NCI-H146 (cell line): Measurements from ENCODE around the gene LMNA.
"Not testable (repeated sequence)": the region's sequence is repeated elsewhere in the genome, so short reads cannot be mapped to it uniquely, and the experiment has no call there.

ENCODE experiments used
- DNase-seq: peaks from one replicate; lab custom pipeline; 2025; lab: John Stamatoyannopoulos, UW

The LMNA gene

GRCh38 chr1:156104861-156105832 lies 9.4 kb upstream of the LMNA start:
- DNase-seq = no peak

GRCh38 chr1:156106624-156107488 lies 7.7 kb upstream of the LMNA start:
- DNase-seq = no peak

- no peak for DNase-seq
Measured at GRCh38 chr1:156108057-156108456, 6.5 kb upstream of the LMNA start.

GRCh38 chr1:156108664-156109241 lies 5.8 kb upstream of the LMNA start:
- no peak for DNase-seq

- DNase-seq = no peak
Measured at GRCh38 chr1:156110252-156110651, 4.3 kb upstream of the LMNA start.

GRCh38 chr1:156111355-156111962 lies 3.1 kb upstream of the LMNA start:
- no peak for DNase-seq

- no peak for DNase-seq
Measured at GRCh38 chr1:156112276-156113137, 2.0 kb upstream of the LMNA start.

- DNase-seq = no peak
Measured at GRCh38 chr1:156113282-156113950, 1.1 kb upstream of the LMNA start.

- DNase-seq = peak; percentile 50
Measured at GRCh38 chr1:156114919-156115513, 505 bp downstream of the LMNA start.

- no peak for DNase-seq
Measured at GRCh38 chr1:156115514-156116374, 1.2 kb downstream of the LMNA start.

- not testable (repeated sequence) for DNase-seq
Measured at GRCh38 chr1:156116731-156117130, 2.2 kb downstream of the LMNA start.

GRCh38 chr1:156117414-156118176 lies 3.1 kb downstream of the LMNA start:
- DNase-seq = no peak

GRCh38 chr1:156118177-156118868 lies 3.8 kb downstream of the LMNA start:
- DNase-seq = no peak

GRCh38 chr1:156119503-156120209 lies 5.1 kb downstream of the LMNA start:
- DNase-seq = no peak

GRCh38 chr1:156120318-156120717 lies 5.8 kb downstream of the LMNA start:
- no peak for DNase-seq

- not testable (repeated sequence) for DNase-seq
Measured at GRCh38 chr1:156121005-156121404, 6.5 kb downstream of the LMNA start.

- no peak for DNase-seq
Measured at GRCh38 chr1:156121457-156121856, 6.9 kb downstream of the LMNA start.
